Measurements from ENCODE around the gene HOXD1.

The HOXD1 gene

DNA sequence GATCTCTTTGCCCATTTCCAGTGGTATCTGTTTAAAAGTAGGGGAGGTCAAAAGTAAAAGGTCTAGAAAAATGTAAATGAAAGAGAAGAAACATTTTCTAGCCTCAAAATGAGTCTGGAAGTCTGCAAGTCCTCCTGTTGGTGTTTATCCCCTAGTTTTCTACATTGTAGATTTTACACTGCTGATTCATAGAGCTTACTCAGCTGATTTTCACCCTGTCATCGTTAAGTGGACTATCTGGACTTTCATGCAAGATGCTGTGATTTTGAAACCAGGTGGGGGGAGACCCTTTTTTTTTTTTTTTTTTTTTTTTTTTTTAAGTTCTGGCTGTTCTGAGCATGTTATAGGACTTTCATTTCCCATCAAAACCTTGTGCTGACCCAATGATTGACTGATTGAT lies 21.1 kb upstream of the HOXD1 start:
- DNase-seq = peak; percentile 77

DNA sequence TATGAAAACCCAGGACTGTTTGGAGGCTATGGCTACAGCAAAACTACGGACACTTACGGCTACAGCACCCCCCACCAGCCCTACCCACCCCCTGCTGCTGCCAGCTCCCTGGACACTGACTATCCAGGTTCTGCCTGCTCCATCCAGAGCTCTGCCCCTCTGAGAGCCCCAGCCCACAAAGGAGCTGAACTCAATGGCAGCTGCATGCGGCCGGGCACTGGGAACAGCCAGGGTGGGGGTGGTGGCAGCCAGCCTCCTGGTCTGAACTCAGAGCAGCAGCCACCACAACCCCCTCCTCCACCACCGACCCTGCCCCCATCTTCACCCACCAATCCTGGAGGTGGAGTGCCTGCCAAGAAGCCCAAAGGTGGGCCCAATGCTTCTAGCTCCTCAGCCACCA lies 19.3 kb upstream of the HOXD1 start:
- DNase-seq = no peak

DNA sequence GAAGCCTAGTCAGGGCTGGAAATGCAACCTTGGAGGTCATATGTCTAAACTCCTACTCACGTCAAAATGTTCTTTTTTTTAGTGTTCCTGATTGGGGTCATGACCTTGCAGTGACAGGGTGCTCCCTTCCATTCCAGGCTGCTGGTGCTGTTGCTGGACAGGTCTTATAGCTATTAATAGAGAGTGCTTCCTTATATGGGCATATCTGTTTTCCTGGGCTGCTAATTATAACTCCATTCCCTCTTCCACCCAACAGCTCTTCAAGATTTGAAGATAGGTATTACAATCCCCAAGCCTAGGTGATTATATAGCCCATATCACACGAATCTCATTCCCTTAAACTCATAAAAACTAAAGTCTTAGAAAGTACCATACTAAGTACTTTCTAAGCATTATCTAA lies 18.8 kb upstream of the HOXD1 start:
- DNase-seq = no peak

DNA sequence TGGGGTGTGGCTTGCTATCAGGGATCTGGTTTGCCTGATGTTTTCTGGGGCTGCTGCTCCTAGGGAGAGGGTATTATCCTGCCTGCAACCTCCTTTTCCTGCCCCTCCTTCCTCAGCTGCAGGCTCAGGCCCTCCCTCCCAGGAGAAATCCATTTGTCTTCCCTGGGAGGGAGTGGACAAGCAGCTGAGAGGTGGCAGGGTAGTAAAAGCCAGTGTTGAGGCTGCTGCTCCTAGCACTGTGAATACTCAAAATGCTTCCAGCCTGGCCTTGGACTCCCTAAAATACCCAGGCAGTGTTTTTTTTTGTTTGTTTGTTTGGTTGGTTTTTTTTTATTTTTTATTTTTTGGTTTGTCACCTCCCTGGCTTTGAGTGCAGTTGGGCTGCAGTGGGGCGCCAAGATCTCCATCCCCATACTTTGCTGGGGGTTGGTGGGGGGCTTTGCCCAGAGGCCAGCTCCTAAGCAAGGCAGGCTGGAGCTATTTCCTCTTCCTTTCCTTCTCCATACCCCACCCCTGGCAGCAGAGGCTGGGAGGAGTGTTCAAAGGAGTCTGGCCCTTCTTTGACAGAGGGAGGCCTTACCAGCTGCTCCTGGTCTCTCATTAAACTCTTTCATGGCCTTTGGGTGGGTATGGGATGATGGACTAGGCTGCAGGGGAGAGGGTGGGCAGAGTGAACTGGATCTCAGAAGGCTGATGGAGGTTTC lies 17.7 kb upstream of the HOXD1 start:
- peak; percentile 66 for DNase-seq

DNA sequence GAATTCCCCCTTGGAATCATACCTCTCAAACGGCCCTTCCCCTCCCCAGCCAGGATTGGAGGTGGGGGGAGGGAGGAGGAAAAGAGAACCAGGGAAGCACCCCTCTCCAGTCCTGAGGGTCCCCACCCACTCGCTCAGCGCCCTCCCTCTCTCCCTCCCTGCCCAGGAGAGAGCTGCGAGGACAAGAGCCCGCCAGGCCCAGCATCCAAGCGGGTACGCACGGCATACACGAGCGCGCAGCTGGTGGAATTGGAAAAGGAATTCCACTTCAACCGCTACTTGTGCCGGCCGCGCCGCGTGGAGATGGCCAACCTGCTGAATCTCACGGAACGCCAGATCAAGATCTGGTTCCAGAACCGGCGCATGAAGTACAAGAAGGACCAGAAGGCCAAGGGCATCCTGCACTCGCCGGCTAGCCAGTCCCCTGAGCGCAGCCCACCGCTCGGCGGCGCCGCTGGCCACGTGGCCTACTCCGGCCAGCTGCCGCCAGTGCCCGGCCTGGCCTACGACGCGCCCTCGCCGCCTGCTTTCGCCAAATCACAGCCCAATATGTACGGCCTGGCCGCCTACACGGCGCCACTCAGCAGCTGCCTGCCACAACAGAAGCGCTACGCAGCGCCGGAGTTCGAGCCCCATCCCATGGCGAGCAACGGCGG lies 17.0 kb upstream of the HOXD1 start:
- peak; percentile 55 for DNase-seq

DNA sequence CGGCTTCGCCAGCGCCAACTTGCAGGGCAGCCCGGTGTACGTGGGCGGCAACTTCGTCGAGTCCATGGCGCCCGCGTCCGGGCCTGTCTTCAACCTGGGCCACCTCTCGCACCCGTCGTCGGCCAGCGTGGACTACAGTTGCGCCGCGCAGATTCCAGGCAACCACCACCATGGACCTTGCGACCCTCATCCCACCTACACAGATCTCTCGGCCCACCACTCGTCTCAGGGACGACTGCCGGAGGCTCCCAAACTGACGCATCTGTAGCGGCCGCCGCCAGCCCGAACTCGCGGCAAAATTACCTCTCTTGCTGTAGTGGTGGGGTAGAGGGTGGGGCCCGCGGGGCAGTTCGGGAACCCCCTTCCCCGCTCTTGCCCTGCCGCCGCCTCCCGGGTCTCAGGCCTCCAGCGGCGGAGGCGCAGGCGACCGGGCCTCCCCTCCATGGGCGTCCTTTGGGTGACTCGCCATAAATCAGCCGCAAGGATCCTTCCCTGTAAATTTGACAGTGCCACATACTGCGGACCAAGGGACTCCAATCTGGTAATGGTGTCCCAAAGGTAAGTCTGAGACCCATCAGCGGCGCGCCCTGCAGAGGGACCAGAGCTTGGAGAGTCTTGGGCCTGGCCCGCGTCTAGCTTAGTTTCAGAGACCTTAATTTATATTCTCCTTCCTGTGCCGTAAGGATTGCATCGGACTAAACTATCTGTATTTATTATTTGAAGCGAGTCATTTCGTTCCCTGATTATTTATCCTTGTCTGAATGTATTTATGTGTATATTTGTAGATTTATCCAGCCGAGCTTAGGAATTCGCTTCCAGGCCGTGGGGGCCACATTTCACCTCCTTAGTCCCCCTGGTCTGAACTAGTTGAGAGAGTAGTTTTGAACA lies 16.2 kb upstream of the HOXD1 start:
- no peak for DNase-seq

DNA sequence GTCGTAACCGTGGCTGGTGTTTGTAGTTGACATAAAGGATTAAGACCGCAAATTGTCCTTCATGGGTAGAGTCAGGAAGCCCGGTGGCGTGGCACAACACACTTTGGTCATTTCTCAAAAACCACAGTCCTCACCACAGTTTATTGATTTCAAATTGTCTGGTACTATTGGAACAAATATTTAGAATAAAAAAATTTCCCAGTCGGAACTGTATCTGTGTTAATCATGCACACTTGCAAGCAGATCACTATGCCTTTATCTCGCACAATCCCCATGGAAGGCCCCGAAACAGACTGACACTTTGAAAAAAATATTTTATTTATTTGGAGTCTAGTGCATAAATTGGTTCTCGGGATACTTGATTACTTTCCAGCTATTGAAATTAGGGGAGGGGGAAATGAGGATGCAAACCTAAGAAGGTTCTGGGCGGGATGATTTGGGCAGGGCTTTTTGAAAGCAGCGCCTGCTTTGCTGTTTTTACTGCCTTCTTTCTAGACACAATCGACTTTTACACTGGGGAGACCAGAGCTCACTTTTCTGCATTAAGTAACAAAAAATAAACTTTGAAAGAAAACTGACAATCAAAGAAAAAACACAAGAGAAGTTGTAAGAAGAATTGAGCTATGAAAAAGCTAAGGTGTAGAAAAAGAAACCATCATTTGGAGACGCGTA lies 15.4 kb upstream of the HOXD1 start:
- no peak for DNase-seq

DNA sequence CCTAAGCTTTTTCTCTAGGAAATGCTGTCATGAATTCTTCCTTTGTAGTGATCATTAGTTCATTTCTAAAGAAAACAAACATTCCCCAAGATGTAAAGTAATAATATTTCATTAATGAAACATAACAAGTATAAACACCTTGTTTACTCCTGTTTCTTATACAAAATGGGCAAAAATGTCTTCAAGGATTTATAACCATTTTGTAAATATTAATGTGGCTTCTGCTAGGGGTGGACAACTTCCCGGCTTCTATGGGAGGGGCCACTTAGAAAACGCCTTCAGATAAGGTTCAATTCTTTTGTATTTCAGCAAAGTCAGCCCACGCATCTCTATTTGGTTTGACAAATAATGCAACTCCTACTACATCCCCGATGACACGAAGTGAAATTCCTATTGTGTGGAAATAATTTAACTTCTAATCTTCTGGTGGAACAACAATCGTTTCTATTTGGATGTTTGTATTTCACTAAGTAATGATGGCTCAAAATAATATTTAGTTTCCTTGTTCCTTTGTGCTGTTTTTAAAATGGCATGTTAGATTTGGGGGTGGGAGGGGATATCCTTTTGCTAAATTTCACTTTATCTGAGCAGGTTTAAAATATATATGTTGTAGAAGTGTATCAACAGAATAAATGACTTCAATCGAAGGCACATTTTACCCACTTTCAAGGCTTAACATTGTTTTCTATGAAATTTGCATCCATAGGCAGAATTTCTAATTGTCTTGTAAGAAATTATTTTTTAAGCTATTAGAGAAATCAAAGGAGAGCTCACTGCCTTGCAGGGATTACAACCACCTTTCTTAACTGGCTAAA lies 14.7 kb upstream of the HOXD1 start:
- DNase-seq = no peak

DNA sequence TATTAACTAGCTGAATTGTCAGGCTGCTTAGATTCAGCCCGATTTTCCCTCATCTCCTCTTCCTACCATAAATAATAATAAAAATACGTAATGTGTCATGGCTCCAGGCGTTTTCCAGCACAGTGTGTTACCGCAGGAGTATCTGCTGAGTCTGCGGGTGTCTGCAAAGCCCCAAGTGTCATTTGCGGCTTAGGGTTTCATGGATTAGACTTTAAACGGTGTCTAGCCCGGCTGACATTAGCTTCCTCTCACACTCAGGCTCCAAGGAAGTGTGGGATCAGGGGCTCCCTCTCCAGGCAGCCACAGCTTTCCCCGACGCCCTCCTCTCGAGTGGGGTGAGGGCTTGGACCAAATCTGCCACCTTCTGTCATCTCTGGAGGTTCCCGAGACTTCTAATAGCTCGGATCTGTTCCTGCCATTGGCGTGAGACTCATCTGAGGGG lies 14.1 kb upstream of the HOXD1 start:
- DNase-seq = peak; percentile 77

DNA sequence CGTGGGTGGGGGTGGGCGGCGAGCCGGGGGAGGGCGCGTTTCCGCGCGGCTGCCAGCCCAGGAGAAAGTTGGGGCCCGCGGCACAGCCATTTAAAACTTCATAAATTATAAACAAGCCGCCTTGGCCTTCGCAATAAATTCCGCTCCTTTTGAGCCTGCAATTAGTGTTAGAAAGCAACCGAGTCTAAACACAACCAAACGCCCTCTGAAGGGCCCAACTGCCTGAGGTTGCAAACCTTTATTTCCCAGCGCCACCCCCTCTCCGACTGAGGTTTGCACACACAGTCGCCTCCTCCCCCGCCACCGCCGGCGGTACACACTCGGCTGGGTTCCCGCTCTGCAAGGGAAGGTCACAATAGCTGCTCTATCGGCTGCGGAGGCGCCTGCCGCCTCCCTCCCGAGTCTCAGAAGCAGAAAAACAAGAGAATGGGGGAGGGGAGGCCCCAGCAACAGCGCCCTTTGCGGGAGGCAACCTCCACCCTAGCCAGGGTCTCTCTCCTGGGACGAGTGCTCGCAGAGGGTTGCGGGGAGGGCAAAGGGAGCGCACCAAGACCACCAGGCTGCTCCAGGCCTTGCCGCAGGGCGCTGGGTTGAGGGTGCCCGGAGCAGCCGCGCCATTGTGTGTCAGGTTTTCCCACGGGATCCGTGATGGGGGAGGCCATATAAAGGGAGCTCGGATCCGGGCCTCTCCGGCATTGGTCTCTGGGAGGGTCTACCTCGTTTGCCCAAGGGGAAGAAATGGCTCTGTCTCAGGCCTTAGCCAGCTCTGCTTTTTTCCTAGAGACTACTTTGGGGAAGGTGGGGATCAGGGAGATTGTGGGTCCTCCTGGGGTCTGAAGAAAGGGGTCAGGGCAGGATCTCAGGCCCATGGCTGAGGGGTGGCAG lies 13.4 kb upstream of the HOXD1 start:
- DNase-seq = peak; percentile 74

DNA sequence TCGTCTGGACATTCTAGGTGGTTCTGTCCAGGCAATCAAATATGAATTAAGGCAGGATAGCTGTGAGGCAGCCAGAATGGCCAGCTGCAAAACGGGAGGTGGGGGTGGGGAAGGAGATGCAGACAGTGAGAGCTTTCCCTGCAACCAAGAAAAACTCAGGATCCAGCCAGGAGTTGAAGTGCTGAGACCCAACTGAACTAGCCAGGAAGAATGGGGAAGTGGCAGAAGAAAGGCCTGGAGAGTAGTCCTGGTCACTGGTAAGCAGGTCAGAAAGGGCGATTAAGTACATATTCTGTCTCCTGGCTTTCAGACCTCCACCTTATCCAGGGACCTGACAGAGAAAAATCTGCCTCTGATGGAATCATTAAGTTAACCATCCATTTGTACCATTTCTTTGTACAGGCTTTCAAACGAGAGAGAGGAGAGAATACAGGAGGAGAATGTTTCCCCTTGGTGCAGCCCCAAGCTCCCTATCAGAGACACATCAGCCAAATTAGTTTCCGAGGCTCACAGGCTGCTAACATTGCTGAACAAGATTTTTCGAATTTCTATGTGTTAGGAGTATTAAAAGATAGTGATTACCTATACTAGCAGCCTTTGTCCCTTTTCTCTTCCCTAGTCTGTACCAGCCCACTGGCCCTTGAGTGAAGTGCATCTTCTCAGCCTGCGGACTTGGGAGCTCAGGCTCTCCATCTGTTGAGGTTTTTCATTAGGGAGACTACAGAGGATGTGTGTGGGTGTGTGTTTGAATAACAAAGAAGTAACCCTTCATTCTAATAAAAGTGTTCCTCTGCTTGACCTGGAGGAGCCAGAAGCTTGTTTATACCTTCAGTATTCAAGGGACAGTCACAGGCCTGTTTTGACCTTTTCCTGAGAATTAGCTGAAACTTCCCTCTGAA lies 12.5 kb upstream of the HOXD1 start:
- no peak for DNase-seq

DNA sequence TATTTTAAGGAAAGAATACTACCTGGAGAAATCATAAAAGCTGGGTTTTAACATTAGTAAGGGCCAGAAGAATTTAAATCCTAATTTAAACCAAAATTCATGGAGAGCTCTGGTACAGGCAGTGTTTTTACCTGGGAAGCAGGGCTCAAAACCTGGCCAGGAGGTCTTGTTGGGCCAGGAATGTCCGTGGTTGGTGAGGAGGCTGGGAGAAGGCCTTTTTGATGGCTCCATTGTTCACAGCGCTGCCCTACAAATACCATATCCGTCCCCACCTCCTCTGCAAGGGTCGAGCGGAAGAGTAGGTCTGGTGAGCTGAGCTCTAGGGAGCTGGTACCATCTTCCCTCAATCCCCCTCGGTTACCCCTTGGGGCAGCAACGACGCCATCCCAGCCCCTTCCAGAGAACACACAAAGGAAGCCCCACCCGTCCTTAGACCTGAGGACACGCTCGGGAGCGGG lies 10.9 kb upstream of the HOXD1 start:
- DNase-seq = no peak

DNA sequence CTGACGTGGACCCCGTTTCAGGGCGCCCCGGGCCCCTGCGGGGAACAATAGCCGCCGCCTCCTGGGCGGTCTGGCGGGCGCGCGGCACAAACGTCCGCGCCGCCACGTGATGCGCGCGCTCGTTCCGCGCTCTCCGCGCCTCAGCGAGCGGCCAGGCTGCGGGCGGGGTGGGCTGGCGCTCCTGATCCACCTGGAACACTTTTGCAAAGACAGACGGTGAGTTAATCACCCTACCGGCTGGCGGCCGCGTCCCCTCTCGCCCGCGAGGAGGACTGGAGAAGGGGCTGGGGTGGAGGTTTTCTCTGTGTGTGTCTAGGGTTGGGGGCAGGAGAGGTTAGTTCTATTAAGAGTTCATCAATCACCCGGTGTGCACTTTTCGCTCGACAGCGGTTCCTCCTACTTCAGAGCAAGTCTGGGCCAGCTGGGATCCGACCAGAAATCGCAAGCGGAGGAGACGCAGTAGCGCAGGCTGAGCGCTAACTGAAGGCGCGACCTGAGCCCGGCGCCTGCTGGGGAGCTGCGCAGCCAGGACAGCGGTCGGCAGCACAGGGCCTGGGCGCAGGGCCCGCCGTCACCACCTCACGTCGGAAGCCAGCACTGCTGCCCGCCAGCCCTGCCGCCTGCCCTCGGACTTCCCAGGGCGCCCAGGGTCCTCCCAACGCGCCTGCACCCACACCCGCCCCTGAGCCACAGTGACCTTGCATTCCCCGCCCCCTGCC lies 10.3 kb upstream of the HOXD1 start:
- peak; percentile 85 for DNase-seq

DNA sequence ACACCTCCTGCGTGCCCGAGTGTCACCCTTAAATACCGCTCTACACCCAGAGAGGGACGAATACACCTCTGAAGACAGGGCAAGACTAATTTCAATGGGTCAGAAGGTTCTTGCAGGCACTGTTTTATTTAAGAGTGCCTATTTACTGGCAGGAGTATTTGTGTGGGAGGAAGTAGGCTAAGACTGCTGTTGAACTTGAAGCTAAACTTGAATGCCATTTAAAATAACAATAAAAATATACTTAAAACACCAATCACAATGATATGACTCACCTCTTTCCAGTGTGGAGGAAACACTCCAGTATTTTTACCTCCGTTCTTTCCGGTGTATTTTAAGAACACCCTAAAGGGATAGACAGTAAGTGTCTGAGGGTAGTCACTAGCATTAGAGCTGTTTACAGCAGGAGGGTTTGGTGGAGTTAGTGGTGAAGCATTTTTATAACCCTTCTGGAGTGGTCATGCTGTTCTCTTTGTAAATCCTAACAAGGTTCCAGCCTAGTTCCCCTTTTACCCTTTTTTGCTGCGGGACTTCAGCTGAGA lies 9.6 kb upstream of the HOXD1 start:
- DNase-seq = no peak

DNA sequence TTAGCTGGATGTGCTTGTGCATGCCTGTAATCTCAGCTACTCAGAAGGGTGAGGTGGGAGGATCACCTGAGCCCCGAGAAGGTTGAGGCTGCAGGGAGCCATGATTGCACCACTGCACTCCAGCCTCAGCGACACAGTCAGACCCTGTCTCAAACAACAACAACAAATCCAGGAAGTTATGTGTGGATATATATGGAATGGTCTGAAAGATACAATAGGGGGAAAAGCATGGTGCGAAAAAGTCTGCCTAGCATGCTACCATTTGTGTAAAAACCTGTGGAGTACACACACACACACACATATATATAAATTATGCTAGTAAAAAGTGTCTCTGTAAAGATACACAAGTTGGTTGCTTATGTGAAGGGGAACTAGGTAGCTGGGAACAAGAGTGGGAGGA lies 6.9 kb upstream of the HOXD1 start:
- no peak for DNase-seq

DNA sequence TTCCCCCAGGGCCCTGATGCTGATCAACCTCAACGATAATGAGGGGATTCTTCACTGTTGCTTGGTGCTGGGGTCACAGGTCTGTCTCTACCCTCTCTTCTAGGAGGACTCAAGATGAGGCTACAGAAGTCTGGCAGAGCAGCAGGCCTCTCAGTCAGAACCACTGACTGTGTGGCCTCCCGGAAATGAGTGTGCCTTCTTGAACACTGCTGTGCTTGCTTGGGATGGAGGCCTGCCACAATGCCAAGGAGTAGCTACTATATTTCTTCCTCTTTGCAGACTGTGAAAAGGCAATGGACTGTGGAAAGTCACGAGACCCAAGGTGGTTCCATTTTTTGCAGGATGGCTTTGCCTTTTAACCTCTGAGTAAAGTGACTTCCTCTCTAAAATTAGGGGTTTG lies 5.8 kb upstream of the HOXD1 start:
- no peak for DNase-seq

DNA sequence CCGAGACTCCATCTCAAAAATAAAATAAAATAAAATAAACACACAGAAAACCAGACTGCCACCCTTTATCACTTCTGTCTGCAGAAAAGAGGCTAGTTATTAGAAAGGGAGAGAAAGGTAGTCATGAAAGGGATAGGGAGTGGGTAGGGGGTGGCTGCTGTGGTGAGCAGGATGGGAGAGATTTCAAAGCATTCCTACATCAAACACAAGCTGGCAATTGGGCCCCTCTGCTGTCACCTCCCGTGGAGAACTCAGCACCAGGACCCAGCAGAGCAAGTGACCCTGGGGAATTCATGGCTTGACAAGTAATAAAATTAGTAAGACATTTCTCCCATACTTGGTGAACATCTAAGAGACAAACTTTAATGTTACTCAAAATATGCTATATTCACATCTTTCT lies 3.7 kb upstream of the HOXD1 start:
- DNase-seq = no peak

DNA sequence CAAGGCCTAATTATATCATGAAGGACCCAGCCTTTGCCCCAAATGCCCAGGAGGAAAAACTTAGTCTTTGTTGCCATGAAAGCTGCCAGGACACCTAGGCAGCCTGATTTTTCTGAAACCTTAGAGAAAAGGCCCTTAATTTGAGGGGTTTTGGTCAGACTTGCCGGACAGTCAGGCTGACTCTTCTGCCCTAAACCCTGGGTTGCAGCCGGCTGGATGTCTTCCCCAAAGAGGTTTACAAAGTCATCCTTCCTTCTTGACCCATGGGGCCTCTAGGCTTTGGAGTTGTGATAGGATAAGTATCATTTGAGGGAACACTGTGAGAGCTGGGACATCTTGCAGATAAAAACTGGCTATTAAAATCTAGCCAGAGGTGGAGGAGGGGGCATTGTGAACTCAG lies 2.4 kb upstream of the HOXD1 start:
- DNase-seq = no peak
